SK-N-SH treated with all-trans-retinoic acid at 6 μM for 48 hours (cell line): ENCODE measurements around the gene ST6GALNAC6.

ENCODE experiments used
- ATAC-seq: fragments of 200-7000 bp; cut with Tn5 transposase; 3 replicates; pipeline ENCODE4 v1.9.1; 2020; ENCODE audit warnings: mild to moderate bottlenecking, moderate library complexity
- ARNTL ChIP-seq: fragments of 450-650 bp; formaldehyde crosslinking; IDR thresholded peaks from 2 replicates; pipeline ENCODE4 v1.5.0; 2020; ENCODE audit warnings: low read depth, mild to moderate bottlenecking, moderate library complexity, borderline replicate concordance
- BACH2 ChIP-seq: fragments of 250-450 bp; sonication (Bioruptor Pico); IDR thresholded peaks from 2 replicates; pipeline ENCODE4 v1.9.0; 2021; ENCODE audit warnings: mild to moderate bottlenecking, borderline replicate concordance
- CSDC2 ChIP-seq: fragments of 250-450 bp; sonication (Bioruptor Pico); IDR thresholded peaks from 2 replicates; pipeline ENCODE4 v1.5.0; 2020; ENCODE audit warnings: mild to moderate bottlenecking, moderate library complexity
- ESRRG ChIP-seq: fragments of 250-450 bp; sonication (Bioruptor Pico); IDR thresholded peaks from 2 replicates; pipeline ENCODE4 v1.6.1; 2021; ENCODE audit warnings: mild to moderate bottlenecking
- GLIS3 ChIP-seq: fragments of 250-450 bp; sonication (Bioruptor Pico); IDR thresholded peaks from 2 replicates; pipeline ENCODE4 v1.5.0; 2020; ENCODE audit warnings: mild to moderate bottlenecking, moderate library complexity
- OSR1 ChIP-seq: fragments of 250-450 bp; sonication (Bioruptor Pico); IDR thresholded peaks from 2 replicates; pipeline ENCODE4 v1.8.0; 2022; ENCODE audit warnings: moderate library complexity, mild to moderate bottlenecking, inconsistent platforms
- POU6F1 ChIP-seq: fragments of 250-450 bp; sonication (Bioruptor Pico); IDR thresholded peaks from 2 replicates; pipeline ENCODE4 v1.8.0; 2021; ENCODE audit warnings: low read depth, mild to moderate bottlenecking, moderate library complexity, borderline replicate concordance
- PPARA ChIP-seq: fragments of 250-450 bp; sonication (Bioruptor Pico); IDR thresholded peaks from 2 replicates; pipeline ENCODE4 v1.5.0; 2020; ENCODE audit warnings: mild to moderate bottlenecking, borderline replicate concordance
- RARB ChIP-seq: fragments of 250-450 bp; sonication (Bioruptor Pico); IDR thresholded peaks from 2 replicates; pipeline ENCODE4 v1.8.0; 2021; ENCODE audit warnings: mild to moderate bottlenecking, moderate library complexity
- SNAI2 ChIP-seq: fragments of 250-450 bp; sonication (Bioruptor Pico); IDR thresholded peaks from 2 replicates; pipeline ENCODE4 v1.5.0; 2020; ENCODE audit warnings: mild to moderate bottlenecking, moderate library complexity
- TCF4 ChIP-seq: fragments of 250-450 bp; sonication (Bioruptor Pico); IDR thresholded peaks from 2 replicates; pipeline ENCODE4 v1.8.0; 2021; ENCODE audit warnings: mild to moderate bottlenecking, moderate library complexity, borderline replicate concordance
- TOX ChIP-seq: fragments of 250-450 bp; sonication (Bioruptor Pico); IDR thresholded peaks from 2 replicates; pipeline ENCODE4 v1.8.0; 2021; ENCODE audit warnings: mild to moderate bottlenecking, moderate library complexity, borderline replicate concordance
- ZFP3 ChIP-seq: fragments of 250-450 bp; sonication (Bioruptor Pico); IDR thresholded peaks from 2 replicates; pipeline ENCODE4 v1.5.0; 2020; ENCODE audit warnings: mild to moderate bottlenecking, moderate library complexity
- ZNF565 ChIP-seq: fragments of 450-650 bp; formaldehyde crosslinking; conservative IDR thresholded peaks from 2 replicates; pipeline ENCODE4 v1.5.0; 2020; ENCODE audit warnings: low read depth, mild to moderate bottlenecking, moderate library complexity
- ZNF70 ChIP-seq: fragments of 450-650 bp; formaldehyde crosslinking; IDR thresholded peaks from 2 replicates; pipeline ENCODE4 v1.5.0; 2020; ENCODE audit warnings: mild to moderate bottlenecking, moderate library complexity
- ZNF8 ChIP-seq: fragments of 450-650 bp; formaldehyde crosslinking; IDR thresholded peaks from 2 replicates; pipeline ENCODE4 v1.5.0; 2020; ENCODE audit warnings: mild to moderate bottlenecking, moderate library complexity
- TF ChIP-seq, protein P1 (sequence below): fragments of 250-450 bp; sonication (Bioruptor Pico); IDR thresholded peaks from 2 replicates; pipeline ENCODE4 v1.5.1; 2021; ENCODE audit warnings: mild to moderate bottlenecking, moderate library complexity
- TF ChIP-seq, protein P2 (sequence below): fragments of 250-450 bp; sonication (Bioruptor Pico); IDR thresholded peaks from 2 replicates; pipeline ENCODE4 v1.5.1; 2020; ENCODE audit warnings: low read depth, mild to moderate bottlenecking, moderate library complexity
- TF ChIP-seq, protein P3 (sequence below): fragments of 250-450 bp; sonication (Bioruptor Pico); IDR thresholded peaks from 2 replicates; pipeline ENCODE4 v1.5.0; 2020; ENCODE audit warnings: mild to moderate bottlenecking, moderate library complexity

Gene ST6GALNAC6

DNA sequence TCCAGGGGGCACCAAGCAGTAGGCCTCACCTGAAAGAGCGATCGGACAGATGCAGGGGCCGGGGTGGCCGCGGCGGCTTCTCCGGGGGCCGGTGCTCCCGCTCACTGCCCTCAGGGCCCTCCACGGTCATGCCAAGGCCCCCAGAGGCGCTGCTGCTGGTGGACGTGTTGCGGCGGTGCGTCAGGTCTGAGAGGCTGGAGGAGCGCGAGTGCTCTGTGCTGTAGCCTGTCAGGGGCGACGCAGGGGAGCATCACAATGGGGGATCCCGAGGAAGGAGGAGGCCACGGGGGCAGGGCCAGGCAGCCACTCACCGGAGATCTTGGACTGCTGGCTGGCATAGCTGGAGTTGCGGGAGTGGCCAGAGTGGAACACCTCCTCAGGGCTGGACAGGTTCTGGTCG is 45.9 kb upstream of the ST6GALNAC6 start:
- TF ChIP-seq CSDC2 (no peak), SNAI2 (no peak), TOX (CRISPR knock-in tag) (no peak), BACH2 (CRISPR knock-in tag) (no peak), GLIS3 (CRISPR knock-in tag) (no peak), ZNF8 (no peak), ESRRG (no peak), ZNF565 (CRISPR knock-in tag) (no peak)
- TF ChIP-seq, protein P1, sequence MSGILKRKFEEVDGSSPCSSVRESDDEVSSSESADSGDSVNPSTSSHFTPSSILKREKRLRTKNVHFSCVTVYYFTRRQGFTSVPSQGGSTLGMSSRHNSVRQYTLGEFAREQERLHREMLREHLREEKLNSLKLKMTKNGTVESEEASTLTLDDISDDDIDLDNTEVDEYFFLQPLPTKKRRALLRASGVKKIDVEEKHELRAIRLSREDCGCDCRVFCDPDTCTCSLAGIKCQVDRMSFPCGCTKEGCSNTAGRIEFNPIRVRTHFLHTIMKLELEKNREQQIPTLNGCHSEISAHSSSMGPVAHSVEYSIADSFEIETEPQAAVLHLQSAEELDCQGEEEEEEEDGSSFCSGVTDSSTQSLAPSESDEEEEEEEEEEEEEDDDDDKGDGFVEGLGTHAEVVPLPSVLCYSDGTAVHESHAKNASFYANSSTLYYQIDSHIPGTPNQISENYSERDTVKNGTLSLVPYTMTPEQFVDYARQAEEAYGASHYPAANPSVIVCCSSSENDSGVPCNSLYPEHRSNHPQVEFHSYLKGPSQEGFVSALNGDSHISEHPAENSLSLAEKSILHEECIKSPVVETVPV (CRISPR knock-in tag): no peak

GRCh38 chr9:127944586-127945218 is 45.3 kb upstream of the ST6GALNAC6 start:
- no peak for ATAC-seq
- TF ChIP-seq TOX (CRISPR knock-in tag) (no peak), PPARA (CRISPR knock-in tag) (no peak), RARB (no peak), ESRRG (no peak), ZFP3 (no peak), ZNF8 (no peak)
- TF ChIP-seq, protein P1 (CRISPR knock-in tag): no peak
- TF ChIP-seq, protein P2, sequence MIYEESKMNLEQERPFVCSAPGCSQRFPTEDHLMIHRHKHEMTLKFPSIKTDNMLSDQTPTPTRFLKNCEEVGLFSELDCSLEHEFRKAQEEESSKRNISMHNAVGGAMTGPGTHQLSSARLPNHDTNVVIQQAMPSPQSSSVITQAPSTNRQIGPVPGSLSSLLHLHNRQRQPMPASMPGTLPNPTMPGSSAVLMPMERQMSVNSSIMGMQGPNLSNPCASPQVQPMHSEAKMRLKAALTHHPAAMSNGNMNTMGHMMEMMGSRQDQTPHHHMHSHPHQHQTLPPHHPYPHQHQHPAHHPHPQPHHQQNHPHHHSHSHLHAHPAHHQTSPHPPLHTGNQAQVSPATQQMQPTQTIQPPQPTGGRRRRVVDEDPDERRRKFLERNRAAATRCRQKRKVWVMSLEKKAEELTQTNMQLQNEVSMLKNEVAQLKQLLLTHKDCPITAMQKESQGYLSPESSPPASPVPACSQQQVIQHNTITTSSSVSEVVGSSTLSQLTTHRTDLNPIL (CRISPR knock-in tag): no peak
- TF ChIP-seq, all 23 proteins: peak for 0

More for the DNA sequence above, 45.9 kb upstream of the ST6GALNAC6 start:
- ATAC-seq: no peak

DNA sequence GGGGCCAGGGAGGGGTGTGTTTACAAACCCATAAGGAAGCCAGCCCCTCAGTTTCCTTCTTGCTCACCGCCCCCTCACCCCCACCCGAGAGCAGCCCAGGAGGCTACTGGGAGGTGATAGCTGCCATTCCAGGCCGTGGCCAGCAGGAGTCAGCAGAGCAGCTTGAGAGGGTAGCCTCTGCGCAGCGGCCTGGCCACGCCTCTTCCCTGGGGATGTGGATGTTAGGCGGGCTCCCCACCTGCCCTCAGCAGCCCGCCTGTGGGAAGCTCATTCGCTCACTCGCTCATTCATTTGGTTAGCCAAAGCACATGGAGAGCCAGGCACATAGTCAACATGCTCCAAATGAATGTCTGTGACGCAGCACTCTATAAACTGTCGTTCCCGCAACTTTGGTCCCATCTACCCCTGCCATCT is 44.3 kb upstream of the ST6GALNAC6 start:
- TF ChIP-seq OSR1: no peak
- no peak for TF ChIP-seq ZFP3
- no peak for TF ChIP-seq TCF4 (CRISPR knock-in tag)
- TF ChIP-seq, protein P3, sequence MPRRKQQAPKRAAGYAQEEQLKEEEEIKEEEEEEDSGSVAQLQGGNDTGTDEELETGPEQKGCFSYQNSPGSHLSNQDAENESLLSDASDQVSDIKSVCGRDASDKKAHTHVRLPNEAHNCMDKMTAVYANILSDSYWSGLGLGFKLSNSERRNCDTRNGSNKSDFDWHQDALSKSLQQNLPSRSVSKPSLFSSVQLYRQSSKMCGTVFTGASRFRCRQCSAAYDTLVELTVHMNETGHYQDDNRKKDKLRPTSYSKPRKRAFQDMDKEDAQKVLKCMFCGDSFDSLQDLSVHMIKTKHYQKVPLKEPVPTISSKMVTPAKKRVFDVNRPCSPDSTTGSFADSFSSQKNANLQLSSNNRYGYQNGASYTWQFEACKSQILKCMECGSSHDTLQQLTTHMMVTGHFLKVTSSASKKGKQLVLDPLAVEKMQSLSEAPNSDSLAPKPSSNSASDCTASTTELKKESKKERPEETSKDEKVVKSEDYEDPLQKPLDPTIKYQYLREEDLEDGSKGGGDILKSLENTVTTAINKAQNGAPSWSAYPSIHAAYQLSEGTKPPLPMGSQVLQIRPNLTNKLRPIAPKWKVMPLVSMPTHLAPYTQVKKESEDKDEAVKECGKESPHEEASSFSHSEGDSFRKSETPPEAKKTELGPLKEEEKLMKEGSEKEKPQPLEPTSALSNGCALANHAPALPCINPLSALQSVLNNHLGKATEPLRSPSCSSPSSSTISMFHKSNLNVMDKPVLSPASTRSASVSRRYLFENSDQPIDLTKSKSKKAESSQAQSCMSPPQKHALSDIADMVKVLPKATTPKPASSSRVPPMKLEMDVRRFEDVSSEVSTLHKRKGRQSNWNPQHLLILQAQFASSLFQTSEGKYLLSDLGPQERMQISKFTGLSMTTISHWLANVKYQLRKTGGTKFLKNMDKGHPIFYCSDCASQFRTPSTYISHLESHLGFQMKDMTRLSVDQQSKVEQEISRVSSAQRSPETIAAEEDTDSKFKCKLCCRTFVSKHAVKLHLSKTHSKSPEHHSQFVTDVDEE: no peak
- TF ChIP-seq, all 23 proteins: peak for 0
- ATAC-seq: peak; percentile 93

GRCh38 chr9:127943011-127943662 is 43.7 kb upstream of the ST6GALNAC6 start:
- TF ChIP-seq BACH2 (CRISPR knock-in tag): no peak
- no peak for TF ChIP-seq POU6F1 (CRISPR knock-in tag)
- TF ChIP-seq, protein P2 (CRISPR knock-in tag): no peak
- no peak for TF ChIP-seq ZNF565 (CRISPR knock-in tag)
- no peak for TF ChIP-seq ARNTL (CRISPR knock-in tag)
- TF ChIP-seq TCF4 (CRISPR knock-in tag): no peak
- TF ChIP-seq ZNF70 (CRISPR knock-in tag): no peak
- ATAC-seq: peak; percentile 2; the same call in 1 of the 3 replicates
